ENCODE measurements around the gene TDO2.

Gene TDO2

GRCh38 chr4:155935389-155935986, 32.0 kb downstream of the TDO2 start:
- in situ Hi-C loops (cut with MboI; ENCODE audit: low pct_unique_long_range_greater_than_20kb, low sequenced_read_pairs, unreplicated experiment): no loop called here
- no peak for DNase-seq (ENCODE audit: low spot score)
- no peak for TF ChIP-seq CTCF (IDR thresholded peaks at IDR 0.05; ENCODE audit: extremely low read depth, insufficient read depth, missing control alignments)

GRCh38 chr4:155941085-155941790, 37.7 kb downstream of the TDO2 start:
- no peak for TF ChIP-seq CTCF (IDR thresholded peaks at IDR 0.05; ENCODE audit: extremely low read depth, insufficient read depth, missing control alignments)
- no peak for DNase-seq (ENCODE audit: low spot score)
- in situ Hi-C loops (cut with MboI; ENCODE audit: low pct_unique_long_range_greater_than_20kb, low sequenced_read_pairs, unreplicated experiment): no loop called here

- TF ChIP-seq CTCF (IDR thresholded peaks at IDR 0.05; ENCODE audit: extremely low read depth, insufficient read depth, missing control alignments): no peak
- DNase-seq (ENCODE audit: low spot score): no peak
- in situ Hi-C loops (cut with MboI; ENCODE audit: low pct_unique_long_range_greater_than_20kb, low sequenced_read_pairs, unreplicated experiment): no loop called here
Measured at GRCh38 chr4:155941820-155942219, 38.3 kb downstream of the TDO2 start.

GRCh38 chr4:155943605-155944291, 40.3 kb downstream of the TDO2 start:
- no peak for DNase-seq (ENCODE audit: low spot score)

GRCh38 chr4:155944516-155944915, 41.0 kb downstream of the TDO2 start:
- in situ Hi-C loops (cut with MboI; ENCODE audit: low pct_unique_long_range_greater_than_20kb, low sequenced_read_pairs, unreplicated experiment): no loop called here
- DNase-seq (ENCODE audit: low spot score): no peak
- TF ChIP-seq CTCF (IDR thresholded peaks at IDR 0.05; ENCODE audit: extremely low read depth, insufficient read depth, missing control alignments): no peak

More at GRCh38 chr4:155943605-155944291, 40.3 kb downstream of the TDO2 start:
- in situ Hi-C loops (cut with MboI; ENCODE audit: low pct_unique_long_range_greater_than_20kb, low sequenced_read_pairs, unreplicated experiment): no loop called here
- no peak for TF ChIP-seq CTCF (IDR thresholded peaks at IDR 0.05; ENCODE audit: extremely low read depth, insufficient read depth, missing control alignments)

GRCh38 chr4:155946486-155946885, 43.0 kb downstream of the TDO2 start:
- TF ChIP-seq CTCF (IDR thresholded peaks at IDR 0.05; ENCODE audit: extremely low read depth, insufficient read depth, missing control alignments): no peak
- DNase-seq (ENCODE audit: low spot score): no peak
- in situ Hi-C loops (cut with MboI; ENCODE audit: low pct_unique_long_range_greater_than_20kb, low sequenced_read_pairs, unreplicated experiment): no loop called here

Data from GM13977 (cell line).